Measurements from ENCODE around the gene ACAD11. TPM values are rescaled to one million over a fixed set of nuclear protein-coding genes. Genes with fewer than 3 reads are reported as not detected.

The ACAD11 gene
- total and polyA plus RNA-seq, 9 of the 15 experiments (the other 6 are each of a cell fraction or from before 2014, with no cell fraction given) = 1.3 to 8.4 (median 4.0) TPM

DNA sequence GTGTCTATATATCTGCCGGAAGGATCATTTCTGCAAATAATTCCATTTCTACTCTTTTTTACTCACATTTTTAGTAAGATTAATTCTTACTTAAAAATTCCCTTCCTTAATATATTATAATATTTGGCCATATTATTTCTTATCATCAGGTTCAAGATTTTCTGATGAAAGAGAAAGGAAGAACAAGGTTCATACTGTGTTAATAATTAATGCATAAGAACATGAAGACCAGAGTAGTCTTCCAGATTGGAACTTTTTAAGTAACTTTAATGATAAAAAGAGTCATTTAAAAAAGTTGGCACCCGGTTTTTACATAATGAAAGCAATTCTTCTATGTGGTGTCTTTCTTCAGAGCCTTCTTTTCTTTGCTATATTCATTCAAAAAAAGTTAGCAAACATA is 61.9 kb downstream of the ACAD11 start:
- Histone ChIP-seq H3K4me1 (replicated peaks in 1 of 2; ENCODE audit: control insufficient read depth in 2 of 2, insufficient read depth in 2 of 2, low read length in 2 of 2) (no peaks in the 10 kb centered on the region), H3K79me2 (ENCODE audit: control insufficient read depth, insufficient read depth, low read length) (no peaks in the 10 kb centered on the region), H3K9ac (ENCODE audit: insufficient read depth in 1 of 2, low read depth in 2 of 2, low read length in 2 of 2) (no peak overlapping the region), H3K4me2 (ENCODE audit: insufficient read depth, low read length) (no peak overlapping the region), H3K9me3 (replicated peaks; ENCODE audit: control insufficient read depth, insufficient read depth, low read depth, low read length) (no peaks in the 10 kb centered on the region), H4K20me1 (replicated peaks; ENCODE audit: control insufficient read depth, insufficient read depth, low read length) (no peaks in the 10 kb centered on the region), H3K36me3 (ENCODE audit: control insufficient read depth, insufficient read depth, low read length) (no peaks in the 10 kb centered on the region), H3K9me1 (ENCODE audit: control insufficient read depth, insufficient read depth, low read length) (no peaks in the 10 kb centered on the region), H2AFZ (ENCODE audit: low read depth, low read length) (no peak overlapping the region), H3K27me3 (ENCODE audit: control insufficient read depth in 2 of 2, insufficient read depth in 2 of 2, low read length in 2 of 2) (no peaks in the 10 kb centered on the region), H3K4me3 (no peak overlapping the region), H3K27ac (ENCODE audit: extremely low read depth, low read depth, low read length) (no peak overlapping the region)
- ChIA-PET CTCF (ENCODE audit: low intra/inter-chr PET ratio) (no interaction called here), POLR2A (interaction anchor here (0.7 kb wide), 1 partner anchor 149 kb away, joined by 3 read pairs; no protein-coding TSS in a partner anchor)
- TF ChIP-seq KLF1 (tag; IDR thresholded peaks at IDR 0.05) (no peak), ZNF644 (tag; IDR thresholded peaks at IDR 0.05; ENCODE audit: low read depth) (no peak), LCOR (CRISPR knock-in tag; IDR thresholded peaks at IDR 0.05) (no peak), TCF7L2 (IDR thresholded peaks at IDR 0.05; ENCODE audit: low read depth, low read length) (no peak)
- TF ChIP-seq, protein P1, sequence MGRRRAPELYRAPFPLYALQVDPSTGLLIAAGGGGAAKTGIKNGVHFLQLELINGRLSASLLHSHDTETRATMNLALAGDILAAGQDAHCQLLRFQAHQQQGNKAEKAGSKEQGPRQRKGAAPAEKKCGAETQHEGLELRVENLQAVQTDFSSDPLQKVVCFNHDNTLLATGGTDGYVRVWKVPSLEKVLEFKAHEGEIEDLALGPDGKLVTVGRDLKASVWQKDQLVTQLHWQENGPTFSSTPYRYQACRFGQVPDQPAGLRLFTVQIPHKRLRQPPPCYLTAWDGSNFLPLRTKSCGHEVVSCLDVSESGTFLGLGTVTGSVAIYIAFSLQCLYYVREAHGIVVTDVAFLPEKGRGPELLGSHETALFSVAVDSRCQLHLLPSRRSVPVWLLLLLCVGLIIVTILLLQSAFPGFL (CRISPR knock-in tag; IDR thresholded peaks at IDR 0.05) = no peak
- in situ Hi-C loops (cut with MboI) (no loop called here), intact Hi-C loops (cut with micrococcal nuclease) (no loop called here)
- DNase-seq (ENCODE audit: extremely low read depth in 1 of 4, low spot score in 3 of 4) = no peak
- no TSS peak for BruUV-seq (replicated peaks)
- 50% methylated on average over 2 of the region's 2 CpGs for WGBS (ENCODE audit: insufficient coverage, low coverage, missing lambda C conversion rate)
- ATAC-seq = no peak
- FAIRE-seq = no peak
